ENCODE measurements around the gene PRRT1.

DNA sequence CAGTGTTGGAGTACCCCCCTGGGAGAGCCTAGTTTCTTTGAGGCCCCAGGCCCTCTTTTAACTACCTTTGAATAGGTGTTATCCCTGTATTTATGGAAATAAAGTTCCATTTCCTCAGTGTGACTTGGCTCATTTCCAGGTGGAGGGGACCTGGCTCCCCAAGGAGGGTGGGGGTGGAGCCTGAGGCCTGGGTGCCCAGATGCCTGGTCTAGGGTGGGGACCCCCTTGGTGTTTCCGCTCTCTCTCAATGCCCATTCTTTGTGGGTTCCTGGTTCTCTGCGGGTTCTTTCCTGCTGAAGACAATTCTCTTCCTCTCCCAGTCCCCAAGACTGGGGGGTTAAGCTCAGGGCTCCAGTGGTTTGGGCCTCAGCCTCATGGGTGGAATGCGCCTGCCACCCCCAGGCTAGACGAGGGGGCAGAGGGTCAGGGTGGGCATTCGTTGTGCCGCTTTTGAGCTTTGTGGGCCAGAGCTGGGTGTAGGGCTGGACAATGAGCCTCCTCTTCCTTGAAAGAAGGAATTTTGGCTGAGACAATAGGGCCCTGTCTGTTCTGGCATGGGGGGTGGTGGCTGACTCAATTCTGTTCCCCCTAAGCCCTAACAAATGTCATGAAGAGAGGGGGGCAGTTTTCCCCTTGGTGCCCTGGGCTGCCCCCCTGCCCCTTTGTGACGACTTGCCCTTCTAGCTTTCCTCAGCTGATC lies 12.0 kb upstream of the PRRT1 start:
- TF ChIP-seq, protein P1, sequence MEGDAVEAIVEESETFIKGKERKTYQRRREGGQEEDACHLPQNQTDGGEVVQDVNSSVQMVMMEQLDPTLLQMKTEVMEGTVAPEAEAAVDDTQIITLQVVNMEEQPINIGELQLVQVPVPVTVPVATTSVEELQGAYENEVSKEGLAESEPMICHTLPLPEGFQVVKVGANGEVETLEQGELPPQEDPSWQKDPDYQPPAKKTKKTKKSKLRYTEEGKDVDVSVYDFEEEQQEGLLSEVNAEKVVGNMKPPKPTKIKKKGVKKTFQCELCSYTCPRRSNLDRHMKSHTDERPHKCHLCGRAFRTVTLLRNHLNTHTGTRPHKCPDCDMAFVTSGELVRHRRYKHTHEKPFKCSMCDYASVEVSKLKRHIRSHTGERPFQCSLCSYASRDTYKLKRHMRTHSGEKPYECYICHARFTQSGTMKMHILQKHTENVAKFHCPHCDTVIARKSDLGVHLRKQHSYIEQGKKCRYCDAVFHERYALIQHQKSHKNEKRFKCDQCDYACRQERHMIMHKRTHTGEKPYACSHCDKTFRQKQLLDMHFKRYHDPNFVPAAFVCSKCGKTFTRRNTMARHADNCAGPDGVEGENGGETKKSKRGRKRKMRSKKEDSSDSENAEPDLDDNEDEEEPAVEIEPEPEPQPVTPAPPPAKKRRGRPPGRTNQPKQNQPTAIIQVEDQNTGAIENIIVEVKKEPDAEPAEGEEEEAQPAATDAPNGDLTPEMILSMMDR (conservative IDR thresholded peaks at IDR 0.05; ENCODE audit: low read length) = no peak
- no peak for TF ChIP-seq EZH2phosphoT487 (IDR thresholded peaks at IDR 0.05; ENCODE audit: borderline replicate concordance)
